GM21526 (cell line): ENCODE results near the gene AHCTF1.
A peak's percentile ranks its signal among the peaks of the same experiment; 100 is the strongest.

Experiments
- ATAC-seq: cut with Tn5 transposase; IDR thresholded peaks from one replicate; pipeline ENCODE4 v1.9.1; 2021; ENCODE audit warnings: moderate library complexity; ENCODE audit not compliant: unreplicated experiment, low FRiP score

AHCTF1 gene, protein sequence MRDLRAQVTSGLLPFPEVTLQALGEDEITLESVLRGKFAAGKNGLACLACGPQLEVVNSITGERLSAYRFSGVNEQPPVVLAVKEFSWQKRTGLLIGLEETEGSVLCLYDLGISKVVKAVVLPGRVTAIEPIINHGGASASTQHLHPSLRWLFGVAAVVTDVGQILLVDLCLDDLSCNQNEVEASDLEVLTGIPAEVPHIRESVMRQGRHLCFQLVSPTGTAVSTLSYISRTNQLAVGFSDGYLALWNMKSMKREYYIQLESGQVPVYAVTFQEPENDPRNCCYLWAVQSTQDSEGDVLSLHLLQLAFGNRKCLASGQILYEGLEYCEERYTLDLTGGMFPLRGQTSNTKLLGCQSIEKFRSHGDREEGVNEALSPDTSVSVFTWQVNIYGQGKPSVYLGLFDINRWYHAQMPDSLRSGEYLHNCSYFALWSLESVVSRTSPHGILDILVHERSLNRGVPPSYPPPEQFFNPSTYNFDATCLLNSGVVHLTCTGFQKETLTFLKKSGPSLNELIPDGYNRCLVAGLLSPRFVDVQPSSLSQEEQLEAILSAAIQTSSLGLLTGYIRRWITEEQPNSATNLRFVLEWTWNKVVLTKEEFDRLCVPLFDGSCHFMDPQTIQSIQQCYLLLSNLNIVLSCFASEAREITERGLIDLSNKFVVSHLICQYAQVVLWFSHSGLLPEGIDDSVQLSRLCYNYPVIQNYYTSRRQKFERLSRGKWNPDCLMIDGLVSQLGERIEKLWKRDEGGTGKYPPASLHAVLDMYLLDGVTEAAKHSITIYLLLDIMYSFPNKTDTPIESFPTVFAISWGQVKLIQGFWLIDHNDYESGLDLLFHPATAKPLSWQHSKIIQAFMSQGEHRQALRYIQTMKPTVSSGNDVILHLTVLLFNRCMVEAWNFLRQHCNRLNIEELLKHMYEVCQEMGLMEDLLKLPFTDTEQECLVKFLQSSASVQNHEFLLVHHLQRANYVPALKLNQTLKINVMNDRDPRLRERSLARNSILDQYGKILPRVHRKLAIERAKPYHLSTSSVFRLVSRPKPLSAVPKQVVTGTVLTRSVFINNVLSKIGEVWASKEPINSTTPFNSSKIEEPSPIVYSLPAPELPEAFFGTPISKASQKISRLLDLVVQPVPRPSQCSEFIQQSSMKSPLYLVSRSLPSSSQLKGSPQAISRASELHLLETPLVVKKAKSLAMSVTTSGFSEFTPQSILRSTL (N-terminal part only)

DNA sequence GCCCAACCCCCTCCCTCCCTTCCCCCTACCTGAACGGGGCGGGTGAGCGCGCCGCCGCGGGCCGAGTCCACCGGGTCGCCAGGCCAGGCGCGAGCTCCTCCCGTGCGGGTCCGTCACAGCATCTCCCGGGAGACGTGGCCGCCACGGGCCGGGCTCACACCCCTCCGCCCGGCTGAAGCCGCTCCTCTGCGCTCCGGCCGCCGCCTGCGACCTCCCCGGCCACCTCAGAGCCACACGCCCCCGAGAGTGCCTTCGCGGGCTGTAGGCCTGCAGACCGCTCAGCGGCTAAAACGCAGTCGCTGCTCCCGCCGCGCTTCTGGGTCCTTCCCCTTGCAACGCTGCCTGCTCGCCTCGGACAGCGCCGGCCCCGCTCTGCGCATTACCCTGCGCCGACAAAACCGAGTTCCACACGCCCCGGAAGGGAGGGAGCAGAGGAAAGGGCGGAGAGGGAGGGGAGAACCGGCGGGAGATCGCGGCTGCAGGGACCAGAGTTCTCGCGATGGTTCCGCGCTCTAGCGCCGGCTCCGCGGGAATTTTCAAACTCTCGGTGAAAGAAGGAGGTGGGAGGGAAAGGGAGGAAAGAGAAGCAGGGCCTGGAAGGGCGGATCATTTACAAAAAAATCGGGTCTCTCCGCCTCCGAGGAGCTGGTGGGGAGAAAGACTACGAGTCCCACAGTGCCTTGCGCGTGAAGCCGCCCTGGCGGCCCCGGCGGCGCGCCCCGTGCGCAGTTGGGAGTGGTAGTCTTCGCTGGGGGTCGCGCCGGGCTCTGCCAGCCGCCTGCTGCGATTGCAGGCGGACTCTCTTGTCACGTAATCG lies at the start of gene AHCTF1:
TSS of gene AHCTF1 (minus strand) at position 400 of the 817 bp plus-strand sequence. CDS start 13,578 bp downstream, outside the sequence.
- ATAC-seq, result peak; percentile 93

DNA sequence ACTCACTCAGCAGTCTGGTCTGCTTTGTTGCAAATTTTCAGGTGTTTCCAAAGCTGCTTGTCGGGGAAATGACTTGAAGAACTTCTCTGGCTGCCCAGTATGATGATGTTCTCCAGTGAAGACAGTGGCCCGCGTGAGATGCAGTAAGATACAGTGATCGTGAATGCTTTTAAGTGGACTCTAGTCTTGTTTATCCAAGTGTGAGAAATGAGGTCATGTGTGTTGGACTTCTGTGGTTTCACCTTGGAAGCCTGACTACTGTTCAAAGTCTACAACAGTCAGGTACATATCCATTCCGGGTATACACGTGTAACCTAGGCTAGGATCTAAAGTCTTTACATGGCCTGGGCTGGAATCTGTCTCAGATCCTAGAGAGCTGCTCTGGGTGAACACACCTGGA lies 47.0 kb upstream of the AHCTF1 start:
- ATAC-seq, result no peak

DNA sequence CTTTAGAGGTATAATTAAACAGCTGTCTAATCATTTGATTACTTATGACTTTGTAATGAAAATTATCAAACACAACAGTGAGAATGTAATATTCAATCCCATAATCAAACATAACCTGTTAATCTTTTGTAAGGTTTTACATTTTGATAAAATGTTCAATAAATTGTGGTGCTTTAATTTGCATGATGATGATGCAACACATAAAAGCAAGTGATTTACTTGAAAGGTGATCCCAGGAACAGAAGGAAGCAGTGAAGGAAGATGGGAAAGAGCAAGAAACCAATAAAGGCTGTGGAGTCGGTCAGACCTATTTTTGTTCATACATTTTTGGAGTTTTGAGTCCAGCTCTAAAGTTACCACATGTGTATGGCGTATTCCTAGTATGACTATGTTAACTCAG lies 46.5 kb upstream of the AHCTF1 start:
- ATAC-seq, result no peak

DNA sequence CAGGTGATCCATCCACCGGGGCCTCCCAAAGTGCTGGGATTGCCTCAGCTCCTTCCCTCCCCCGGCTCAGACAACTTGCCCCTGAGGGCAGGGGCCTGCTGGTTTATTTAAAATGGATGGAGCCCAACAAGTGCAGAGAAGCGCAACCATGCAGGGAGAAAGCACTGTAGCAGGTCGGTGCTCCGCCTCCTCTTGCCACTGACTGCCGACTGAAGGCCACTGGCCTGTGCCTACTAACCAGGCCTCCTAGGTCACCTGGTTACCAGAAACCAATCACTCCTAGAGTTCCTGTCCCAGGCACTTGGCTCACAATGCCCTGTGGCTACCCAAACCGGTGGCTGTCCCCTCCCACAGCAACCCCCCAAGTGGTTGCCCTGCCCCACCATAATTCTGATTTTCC lies 40.2 kb upstream of the AHCTF1 start:
- ATAC-seq, result no peak

DNA sequence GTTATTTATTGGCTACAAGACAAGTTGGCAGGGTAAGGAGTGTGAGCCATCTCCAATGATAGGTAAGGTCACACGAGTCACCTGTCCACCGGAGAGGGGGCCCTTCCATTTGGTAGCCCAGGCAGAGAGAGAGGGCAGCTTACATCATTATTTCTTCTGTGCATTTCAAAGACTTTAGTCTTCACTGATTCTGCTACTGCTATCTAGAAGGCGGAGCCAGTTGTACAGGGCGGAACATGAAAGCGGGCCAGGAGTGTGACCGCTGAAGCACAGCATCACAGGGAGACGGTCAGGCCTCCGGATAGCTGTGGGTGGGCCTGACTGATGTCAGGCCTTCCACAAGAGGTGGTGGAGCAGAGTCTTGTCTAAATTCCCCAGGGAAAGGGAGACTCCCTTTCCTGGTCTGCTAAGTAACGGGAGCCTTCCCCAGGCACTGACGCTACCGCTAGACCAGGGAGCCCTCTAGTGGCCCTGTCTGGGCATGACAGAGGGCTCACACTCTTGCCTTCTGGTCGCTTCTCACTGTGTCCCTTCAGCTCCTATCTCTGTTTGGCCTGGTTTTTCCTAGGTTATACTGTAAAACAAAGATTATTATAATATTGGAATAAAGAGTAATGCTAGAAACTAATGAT lies 39.5 kb upstream of the AHCTF1 start:
- ATAC-seq, result no peak

DNA sequence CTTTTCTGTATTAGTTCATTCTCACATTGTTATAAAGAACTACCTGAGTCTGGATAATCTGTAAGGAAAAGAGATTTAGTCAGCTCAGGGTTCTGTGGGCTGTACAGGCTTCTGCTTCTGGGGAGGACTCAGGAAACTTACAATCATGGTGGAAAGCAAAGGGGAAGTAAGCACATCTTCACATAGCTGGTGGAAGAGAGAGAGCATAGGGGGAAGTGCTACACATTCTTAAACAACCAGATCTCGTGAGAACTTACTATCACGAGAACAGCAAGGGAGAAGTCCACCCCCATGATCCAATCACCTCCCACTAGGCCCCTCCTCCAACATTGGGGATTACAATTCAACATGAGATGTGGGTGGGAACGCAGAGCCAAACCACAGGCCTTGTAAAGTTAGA lies 37.9 kb upstream of the AHCTF1 start:
- no peak for ATAC-seq

DNA sequence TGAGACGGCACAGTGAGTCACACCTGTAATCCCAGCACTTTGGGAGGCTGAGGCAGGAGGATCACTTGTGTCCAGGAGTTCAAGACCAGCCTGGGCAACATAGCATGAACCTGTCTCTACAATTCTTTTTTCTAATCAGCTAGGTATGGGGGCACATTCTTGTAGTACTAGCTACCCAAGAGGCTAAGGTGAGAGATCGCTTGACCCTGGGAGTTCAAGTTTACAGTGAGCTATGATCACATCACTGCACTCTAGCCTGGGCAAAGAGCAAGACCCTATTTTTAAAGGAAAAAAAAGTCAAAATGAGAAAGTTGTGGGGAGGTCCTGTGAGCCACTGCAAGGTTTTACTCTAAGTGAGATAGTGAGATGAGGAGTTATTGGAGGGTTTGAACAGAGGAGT lies 34.8 kb upstream of the AHCTF1 start:
- no peak for ATAC-seq

DNA sequence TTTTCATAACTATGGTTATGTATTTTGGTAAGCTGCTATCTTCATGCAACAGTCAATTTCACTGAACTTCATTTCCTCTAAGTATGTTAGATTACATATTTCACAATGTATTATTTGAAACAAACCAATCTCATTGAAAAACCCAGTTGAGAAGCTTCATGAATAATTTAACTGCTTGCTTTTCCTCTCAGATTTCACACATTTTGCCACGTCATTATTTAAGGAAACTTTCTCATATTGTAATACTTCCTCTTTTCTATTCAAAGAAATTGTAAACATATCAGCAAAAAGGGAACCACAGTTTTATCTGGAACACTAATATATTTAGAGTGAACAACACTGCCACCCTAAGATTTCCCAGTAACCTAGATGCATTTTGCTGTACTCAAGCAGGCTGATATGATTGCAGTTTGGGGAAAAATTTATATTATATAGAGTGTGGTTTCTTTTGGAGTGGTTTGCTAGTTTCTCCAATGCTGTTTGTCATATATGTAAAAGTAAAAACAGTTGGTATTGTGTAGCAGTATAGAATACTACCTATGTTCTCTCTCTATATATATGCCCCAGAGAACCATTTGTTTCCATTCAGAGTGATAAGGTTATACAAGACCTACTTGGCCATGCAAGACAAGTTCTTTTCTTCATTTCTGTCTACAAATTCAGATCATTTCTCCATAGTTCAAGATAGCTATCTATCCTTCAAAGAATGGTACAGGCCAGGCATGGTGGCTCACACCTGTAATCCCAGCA lies 28.4 kb upstream of the AHCTF1 start:
- ATAC-seq, result no peak

DNA sequence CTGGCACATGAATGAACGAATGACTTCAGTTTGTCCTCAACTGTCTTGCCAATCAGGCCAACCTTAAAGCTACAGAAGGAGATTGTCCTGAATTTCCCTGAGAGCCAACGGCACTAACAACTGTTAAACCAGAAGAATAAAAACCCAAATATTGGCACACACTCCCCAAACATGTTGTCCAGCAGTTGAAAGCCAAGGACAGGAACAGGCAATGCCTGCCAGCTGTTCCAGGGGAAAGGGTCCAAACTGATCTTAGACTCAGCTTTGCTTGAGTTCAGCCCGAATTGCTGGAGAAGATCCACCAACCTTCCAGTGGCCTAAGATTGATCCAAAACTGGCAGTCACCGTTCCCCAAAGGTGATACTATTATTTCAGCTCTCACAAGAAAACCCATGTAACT lies 22.4 kb upstream of the AHCTF1 start:
- no peak for ATAC-seq

DNA sequence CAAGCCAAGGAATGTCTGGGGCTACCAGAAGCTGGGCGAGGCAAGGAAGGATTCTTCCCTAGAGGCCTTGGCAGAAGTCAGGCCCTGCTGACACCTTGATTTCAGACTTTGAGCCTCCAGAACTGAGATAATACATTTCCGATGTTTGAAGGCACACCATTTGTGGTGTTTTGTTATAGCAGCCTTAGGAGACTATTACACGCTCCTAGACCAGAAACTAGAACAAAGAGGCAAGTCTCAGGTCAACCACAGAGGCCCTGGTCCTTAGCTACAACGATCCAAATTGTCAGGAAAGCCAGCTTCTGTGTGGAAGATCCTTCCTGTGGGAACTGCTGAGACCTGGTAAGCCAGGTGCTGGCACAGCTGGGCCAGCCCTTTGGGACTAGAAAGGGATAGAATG lies 19.7 kb upstream of the AHCTF1 start:
- ATAC-seq, result no peak

DNA sequence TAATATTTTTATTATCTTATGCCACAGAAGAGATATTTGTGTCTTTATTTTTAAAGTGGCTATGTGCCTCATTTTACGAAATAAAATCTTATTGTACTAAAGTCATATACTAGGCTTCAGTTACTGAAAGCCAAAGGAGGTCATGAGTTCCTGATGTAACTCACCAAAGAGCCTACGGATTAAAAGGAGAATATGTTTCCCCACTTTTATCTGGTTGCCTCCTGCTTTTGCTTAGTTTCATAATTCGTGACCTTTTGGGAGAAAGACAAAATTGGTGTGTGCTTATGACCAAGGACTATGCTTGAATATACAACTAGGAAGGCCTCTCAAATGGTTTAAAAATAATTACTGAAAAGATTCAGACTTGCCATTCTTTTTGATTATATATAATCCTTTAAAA lies 18.2 kb upstream of the AHCTF1 start:
- no peak for ATAC-seq

DNA sequence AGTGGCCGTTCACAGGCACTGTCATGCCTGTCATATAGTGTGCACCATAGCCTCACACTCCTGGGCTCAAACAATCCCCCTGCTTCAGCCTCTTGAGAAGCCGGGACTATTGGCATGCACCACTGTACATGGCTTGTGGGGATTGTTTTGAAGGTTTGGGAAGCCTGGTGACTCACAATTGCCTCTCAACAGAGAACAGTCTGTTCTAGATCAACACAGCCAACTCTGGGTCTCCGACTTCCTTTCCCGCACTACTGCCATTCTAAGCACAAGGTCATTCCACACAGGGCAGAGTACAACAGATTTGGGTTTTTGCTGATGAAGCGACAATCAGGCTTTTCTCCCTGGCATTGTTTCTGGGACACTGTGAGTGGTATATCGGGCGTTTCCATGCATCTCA lies 15.5 kb upstream of the AHCTF1 start:
- ATAC-seq, result no peak

DNA sequence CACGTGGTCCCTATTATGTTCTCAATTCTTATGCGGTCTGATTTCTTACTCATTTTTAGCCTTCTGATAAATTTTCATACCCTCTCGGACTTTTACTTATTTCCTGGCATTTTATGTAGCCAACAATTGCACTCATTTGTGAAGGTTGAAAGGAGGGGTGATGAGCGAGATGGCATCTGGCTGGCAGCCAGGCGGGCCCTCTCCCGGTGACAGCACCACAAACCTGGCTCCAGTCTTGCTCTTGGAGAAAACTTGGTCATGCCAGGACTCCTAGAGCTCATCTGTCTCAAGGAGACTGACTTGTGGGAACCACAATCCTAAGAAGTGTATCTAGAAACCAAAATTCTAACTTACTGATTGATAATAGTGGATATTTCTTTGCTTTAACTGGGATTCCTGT lies 14.6 kb upstream of the AHCTF1 start:
- ATAC-seq, result no peak

DNA sequence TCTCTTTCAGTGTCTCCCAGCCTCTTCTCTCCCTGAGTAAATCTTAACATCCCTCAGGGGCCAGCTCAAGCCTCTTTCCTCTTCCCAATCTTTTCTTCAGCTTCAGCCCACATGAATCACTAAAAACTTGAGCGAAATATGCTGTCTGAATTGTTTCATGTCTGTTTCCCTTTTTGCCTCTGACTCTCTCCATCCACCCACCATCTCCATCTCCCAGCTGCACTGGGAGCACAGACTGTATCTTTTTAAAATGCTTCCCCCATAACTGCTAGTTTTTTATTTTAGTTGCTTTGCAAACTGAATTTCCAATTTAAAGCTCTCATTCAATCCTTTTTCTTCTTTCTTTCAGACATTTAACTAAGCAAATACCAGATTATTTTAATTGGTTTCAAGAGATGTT lies 3.0 kb upstream of the AHCTF1 start:
- ATAC-seq, result no peak

DNA sequence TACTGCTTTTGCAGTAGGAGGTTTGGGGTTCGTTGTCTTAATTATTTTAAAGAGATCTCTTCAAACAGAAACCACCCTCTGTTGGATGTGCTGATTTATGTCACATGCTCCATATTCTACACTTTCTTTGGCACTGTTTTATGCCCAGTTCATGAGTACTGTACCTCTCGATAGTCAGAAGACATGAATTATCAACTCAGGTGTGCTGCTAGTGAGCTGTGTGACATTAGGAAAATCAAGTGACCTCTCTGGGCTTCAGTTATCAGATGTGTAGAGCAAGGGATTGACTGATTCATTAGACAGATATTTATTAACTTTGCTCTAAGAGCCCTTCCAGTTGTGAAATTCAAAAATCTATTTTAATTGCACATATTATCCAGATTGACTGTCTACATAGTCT lies 2.1 kb upstream of the AHCTF1 start:
- ATAC-seq, result no peak

DNA sequence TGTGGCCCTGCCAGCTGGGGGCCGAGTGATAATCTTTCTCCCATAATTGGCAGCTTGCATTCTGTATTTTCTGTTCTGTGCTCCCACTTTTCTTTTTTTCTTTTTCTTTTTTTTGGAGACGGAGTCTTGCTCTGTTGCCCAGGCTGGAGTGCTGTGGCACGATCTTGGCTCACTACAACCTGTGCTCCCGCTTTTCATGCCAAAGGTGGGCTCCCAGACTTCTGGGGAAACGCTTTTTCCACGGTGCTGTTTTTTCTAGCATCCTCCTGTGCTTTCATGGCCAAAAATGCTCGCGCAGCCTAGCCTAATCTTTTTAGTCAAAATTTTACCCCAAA lies 585 bp upstream of the AHCTF1 start:
- ATAC-seq, result no peak

DNA sequence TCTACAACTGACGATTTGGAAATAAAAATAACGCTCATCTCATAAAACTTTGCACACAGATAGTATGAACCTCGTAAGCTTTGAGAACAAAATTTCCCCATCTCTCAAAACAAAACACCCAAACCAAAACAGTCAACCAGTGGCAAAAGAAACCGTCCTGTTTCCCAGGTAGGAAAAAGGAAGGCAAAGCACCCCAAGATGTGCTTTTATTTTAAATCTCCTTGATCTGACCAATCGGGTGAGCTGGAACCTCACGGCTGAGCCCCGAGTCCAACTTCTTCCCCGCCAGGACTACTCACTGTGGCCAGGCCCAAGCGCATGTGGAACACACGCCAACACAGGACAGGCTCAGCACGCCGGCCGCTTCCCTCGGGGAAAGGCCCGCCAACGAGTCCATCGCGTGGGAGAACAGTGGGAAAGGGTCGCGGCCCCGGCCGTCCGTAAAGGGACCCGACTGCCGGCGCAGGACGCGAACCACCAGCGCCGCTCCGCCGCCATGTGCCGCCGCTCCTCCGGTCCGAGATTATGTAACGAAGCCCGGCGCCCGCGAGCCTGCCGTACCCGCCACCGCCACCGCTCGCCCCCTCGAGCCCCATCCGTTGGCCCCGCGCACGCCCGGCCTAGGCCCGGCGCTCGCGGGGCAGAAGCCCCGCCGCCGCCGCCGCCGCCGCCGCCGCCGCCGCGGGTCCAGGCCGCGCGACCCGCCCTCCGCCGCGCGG lies 759 bp downstream of the AHCTF1 start:
- ATAC-seq, result peak; percentile 23

DNA sequence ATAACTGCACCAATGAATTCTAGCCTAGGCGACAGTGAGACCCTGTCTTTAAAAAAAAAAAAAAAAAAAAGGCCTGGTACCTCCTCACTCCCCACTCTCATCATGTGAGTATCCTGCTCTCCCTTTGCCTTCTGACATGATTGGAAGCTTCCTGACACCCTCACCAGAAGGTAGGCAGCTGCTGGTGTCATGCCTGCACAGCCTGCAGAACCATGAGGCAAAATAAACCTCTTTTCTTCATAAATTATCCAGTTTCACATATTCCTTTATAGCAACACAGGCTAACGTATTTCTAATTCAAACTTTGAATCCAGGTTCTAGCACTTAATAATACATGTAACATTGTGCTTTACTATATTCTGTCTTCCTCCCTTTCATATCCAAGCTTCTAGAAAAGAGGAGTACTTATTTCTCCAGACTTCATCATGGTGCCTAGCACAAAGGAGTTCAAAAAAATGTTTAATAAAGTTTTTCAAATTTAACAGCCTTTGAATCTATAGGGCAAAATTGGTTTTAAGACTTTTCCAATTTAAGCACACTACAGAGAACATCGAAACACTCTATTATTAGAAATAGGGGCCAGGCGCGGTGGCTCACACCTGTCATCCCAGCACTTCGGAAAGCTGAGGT lies 5.6 kb downstream of the AHCTF1 start:
- no peak for ATAC-seq
